Activated naive CD4-positive, alpha-beta T cell treated with anti-CD3 and anti-CD28 coated beads for 36 hours (primary cell): ENCODE data around the gene ANKMY1. TPM values are rescaled to one million over a fixed set of nuclear protein-coding genes. Genes with fewer than 3 reads are reported as not detected.

ENCODE experiments used
- CTCF ChIA-PET: fragments of 350-600 bp; sonication (Branson Sonifier 250); formaldehyde crosslinking; loops from one replicate; lab custom pipeline; 2021; ENCODE audit warnings: antibody characterized with exemption; lab: Charles Lee
- DNase-seq: peaks from one replicate; pipeline ENCODE4 v3.0.0-alpha.2; 2020
- H3K27ac Mint-ChIP-seq: one replicate; pipeline ENCODE4 v1.8.0; 2021; ENCODE audit warnings: mild to moderate bottlenecking, mixed read lengths
- H3K27me3 Mint-ChIP-seq: one replicate; pipeline ENCODE4 v1.8.0; 2021; ENCODE audit warnings: low read depth, mixed read lengths
- H3K36me3 Mint-ChIP-seq: one replicate; pipeline ENCODE4 v1.8.0; 2021; ENCODE audit warnings: low read depth, mixed read lengths
- H3K4me1 Mint-ChIP-seq: one replicate; pipeline ENCODE4 v1.8.0; 2021; ENCODE audit warnings: low read depth, mixed read lengths
- H3K4me3 Mint-ChIP-seq: one replicate; pipeline ENCODE4 v1.8.0; 2021; ENCODE audit warnings: mild to moderate bottlenecking, moderate library complexity, mixed read lengths
- H3K9me3 Mint-ChIP-seq: one replicate; pipeline ENCODE4 v1.8.0; 2021; ENCODE audit warnings: mixed read lengths
- intact Hi-C: fragments of 100-400 bp; cut with micrococcal nuclease; formaldehyde crosslinking; loops from one replicate; pipeline ENCODE4 v1.15.1; 2023
- total RNA-seq, 2 experiments: library from RNA; stranded (reverse); gene quantifications; one replicate each; pipeline ENCODE4 v1.2.3, GENCODE V29; 2021

ANKMY1 gene
- total RNA-seq, 2 experiments from 2014 or later: 17.0 to 17.4 TPM

GRCh38 chr2:240561325-240561971, 3.7 kb upstream of the ANKMY1 start:
- Mint-ChIP-seq H3K27ac (peak overlapping the region; percentile 99), H3K4me1 (peaks cover 67% of the 10 kb centered on the region), H3K9me3 (no peaks in the 10 kb centered on the region), H3K4me3 (peak overlapping the region; percentile 94), H3K27me3 (no peaks in the 10 kb centered on the region), H3K36me3 (peaks cover 36% of the 10 kb centered on the region)
- CTCF ChIA-PET: no interaction called here
- intact Hi-C loops: loop anchor here (1.0 to 10.0 kb wide), 8 partner anchors 25 to 1323 kb away; partner anchors contain the start of genes ATG4B, CAPN10, GPR35 and HDLBP
- DNase-seq: peak; percentile 53

- Mint-ChIP-seq H3K36me3 (peaks cover 37% of the 10 kb centered on the region), H3K27ac (peak overlapping the region; percentile 99), H3K9me3 (no peaks in the 10 kb centered on the region), H3K4me3 (peak overlapping the region; percentile 94), H3K27me3 (no peaks in the 10 kb centered on the region), H3K4me1 (peaks cover 69% of the 10 kb centered on the region)
- CTCF ChIA-PET: no interaction called here
- peak; percentile 100 for DNase-seq
- intact Hi-C loops: loop anchor here (1.0 to 10.0 kb wide), 9 partner anchors 8 to 1324 kb away; partner anchors contain the start of genes ATG4B, CAPN10, GPR35 and HDLBP
Observed at GRCh38 chr2:240560480-240561324, 2.9 kb upstream of the ANKMY1 start.

- Mint-ChIP-seq H3K27ac (peak within 1 kb of the TSS; percentile 99), H3K4me3 (peak within 1 kb of the TSS; percentile 94), H3K27me3 (no peaks in the 10 kb centered on the region), H3K4me1 (peaks cover 68% of the 10 kb centered on the region), H3K9me3 (no peaks in the 10 kb centered on the region), H3K36me3 (peaks cover 33% of the 10 kb centered on the region)
- CTCF ChIA-PET: no interaction called here
- DNase-seq: peak; percentile 89
- intact Hi-C loops: loop anchor here (1.0 to 10.0 kb wide), 5 partner anchors 8 to 1325 kb away; partner anchors contain the start of genes ATG4B, HDLBP, MTERF4 and RNPEPL1
Observed at GRCh38 chr2:240560084-240560479, 2.3 kb upstream of the ANKMY1 start, which contains the start of gene DUSP28. Gene DUSP28 (plus strand): TSS chr2:240560357. CDS start chr2:240560685, 328 bp downstream.

- CTCF ChIA-PET: interaction anchor here (0.6 to 1.7 kb wide), 2 partner anchors 27 to 45 kb away, joined by 5 read pairs; partner anchors contain the start of gene CAPN10
- DNase-seq: no peak
- intact Hi-C loops: no loop called here
- H3K4me3 Mint-ChIP-seq: peak overlapping the region; percentile 74
- no peaks in the 10 kb centered on the region for H3K27me3 Mint-ChIP-seq
- H3K4me1 Mint-ChIP-seq: peaks cover 60% of the 10 kb centered on the region
- H3K9me3 Mint-ChIP-seq: no peaks in the 10 kb centered on the region
- peak overlapping the region; percentile 74 for H3K27ac Mint-ChIP-seq
- peaks cover 32% of the 10 kb centered on the region for H3K36me3 Mint-ChIP-seq
Observed at GRCh38 chr2:240559286-240559685, 1.5 kb upstream of the ANKMY1 start.

- Mint-ChIP-seq H3K9me3 (no peaks in the 10 kb centered on the region), H3K36me3 (peaks cover 24% of the 10 kb centered on the region), H3K4me1 (peaks cover 50% of the 10 kb centered on the region), H3K27me3 (no peaks in the 10 kb centered on the region), H3K27ac (no peak overlapping the region), H3K4me3 (peak overlapping the region; percentile 74)
- no peak for DNase-seq
- CTCF ChIA-PET: interaction anchor here (0.8 to 1.7 kb wide), 2 partner anchors 21 to 44 kb away, joined by 3 to 5 read pairs; no protein-coding TSS in a partner anchor
- intact Hi-C loops: no loop called here
Observed at GRCh38 chr2:240558236-240558761, 511 bp upstream of the ANKMY1 start.

- Mint-ChIP-seq H3K4me1 (peaks cover 40% of the 10 kb centered on the region), H3K36me3 (peaks cover 24% of the 10 kb centered on the region), H3K27ac (no peak overlapping the region), H3K4me3 (no peak overlapping the region), H3K9me3 (no peaks in the 10 kb centered on the region), H3K27me3 (no peaks in the 10 kb centered on the region)
- DNase-seq: no peak
- intact Hi-C loops: no loop called here
- CTCF ChIA-PET: interaction anchor here (0.5 to 1.2 kb wide), 4 partner anchors 27 to 1509 kb away, joined by 3 to 4 read pairs (median 3); no protein-coding TSS in a partner anchor
Observed at GRCh38 chr2:240557101-240557751, 562 bp downstream of the ANKMY1 start.

- CTCF ChIA-PET: interaction anchor here (0.5 to 1.2 kb wide), 6 partner anchors 12 to 1510 kb away, joined by 3 to 6 read pairs (median 3); no protein-coding TSS in a partner anchor
- intact Hi-C loops: no loop called here
- peaks cover 40% of the 10 kb centered on the region for H3K4me1 Mint-ChIP-seq
Observed at GRCh38 chr2:240556553-240557100, 1.2 kb downstream of the ANKMY1 start.

GRCh38 chr2:240555541-240556250, 2.1 kb downstream of the ANKMY1 start:
- CTCF ChIA-PET: no interaction called here
- H3K4me3 Mint-ChIP-seq: no peak overlapping the region
- H3K27ac Mint-ChIP-seq: no peak overlapping the region
- H3K4me1 Mint-ChIP-seq: peaks cover 36% of the 10 kb centered on the region
- intact Hi-C loops: no loop called here
- DNase-seq: no peak
- H3K27me3 Mint-ChIP-seq: no peaks in the 10 kb centered on the region
- H3K36me3 Mint-ChIP-seq: peaks cover 35% of the 10 kb centered on the region
- peaks cover 12% of the 10 kb centered on the region for H3K9me3 Mint-ChIP-seq

More at GRCh38 chr2:240556553-240557100, 1.2 kb downstream of the ANKMY1 start:
- peaks cover 29% of the 10 kb centered on the region for H3K36me3 Mint-ChIP-seq
- no peak overlapping the region for H3K4me3 Mint-ChIP-seq
- peaks cover 4% of the 10 kb centered on the region for H3K9me3 Mint-ChIP-seq
- no peak overlapping the region for H3K27ac Mint-ChIP-seq
- DNase-seq: peak; percentile 76
- no peaks in the 10 kb centered on the region for H3K27me3 Mint-ChIP-seq

GRCh38 chr2:240554767-240555493, 2.9 kb downstream of the ANKMY1 start:
- no peak for DNase-seq
- H3K9me3 Mint-ChIP-seq: peaks cover 14% of the 10 kb centered on the region
- no peaks in the 10 kb centered on the region for H3K27me3 Mint-ChIP-seq
- peaks cover 38% of the 10 kb centered on the region for H3K36me3 Mint-ChIP-seq
- H3K4me1 Mint-ChIP-seq: peaks cover 36% of the 10 kb centered on the region
- H3K4me3 Mint-ChIP-seq: no peak overlapping the region
- no peak overlapping the region for H3K27ac Mint-ChIP-seq
- CTCF ChIA-PET: no interaction called here
- intact Hi-C loops: no loop called here

- peaks cover 28% of the 10 kb centered on the region for H3K4me1 Mint-ChIP-seq
- no peak overlapping the region for H3K4me3 Mint-ChIP-seq
- H3K27ac Mint-ChIP-seq: no peak overlapping the region
- peaks cover 36% of the 10 kb centered on the region for H3K36me3 Mint-ChIP-seq
- H3K9me3 Mint-ChIP-seq: peaks cover 14% of the 10 kb centered on the region
- H3K27me3 Mint-ChIP-seq: no peaks in the 10 kb centered on the region
- DNase-seq: no peak
- intact Hi-C loops: no loop called here
- CTCF ChIA-PET: no interaction called here
Observed at GRCh38 chr2:240553956-240554480, 3.8 kb downstream of the ANKMY1 start.
